GM21786 (cell line): ENCODE measurements around the gene P2RX1.
"Not testable (repeated sequence)": the region's sequence is repeated elsewhere in the genome, so short reads cannot be mapped to it uniquely, and the experiment has no call there.

Experiments used
- ATAC-seq: cut with Tn5 transposase; IDR thresholded peaks from one replicate; pipeline ENCODE4 v1.9.1; 2021; ENCODE audit not compliant: unreplicated experiment

Gene P2RX1

GRCh38 chr17:3952186-3952585 lies 35.9 kb upstream of the P2RX1 start:
- ATAC-seq = no peak

DNA sequence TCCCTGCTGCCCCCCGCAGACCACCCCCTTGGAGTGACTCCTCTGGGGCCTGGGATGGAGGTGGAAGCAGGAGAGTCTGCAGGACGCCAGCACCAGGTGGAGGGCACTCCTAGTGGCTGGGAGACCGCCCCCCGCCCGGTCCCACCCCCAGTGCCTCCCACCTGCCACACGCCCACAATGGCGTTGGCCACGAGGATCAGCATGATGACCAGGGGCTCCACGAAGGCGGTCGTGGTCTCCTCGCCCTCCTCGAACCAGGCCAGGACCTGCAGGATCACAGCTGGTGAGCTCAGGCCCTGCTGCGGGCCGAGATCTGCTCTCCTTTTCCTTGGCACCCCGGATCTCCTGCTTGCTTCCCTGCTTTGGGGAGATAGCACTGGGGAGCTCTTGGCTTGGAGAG lies 35.2 kb upstream of the P2RX1 start:
- ATAC-seq = no peak

GRCh38 chr17:3951003-3951402 lies 34.7 kb upstream of the P2RX1 start:
- ATAC-seq = no peak

- no peak for ATAC-seq
Measured at GRCh38 chr17:3950584-3950983, 34.3 kb upstream of the P2RX1 start.

GRCh38 chr17:3949418-3949817 lies 33.2 kb upstream of the P2RX1 start:
- ATAC-seq = no peak

DNA sequence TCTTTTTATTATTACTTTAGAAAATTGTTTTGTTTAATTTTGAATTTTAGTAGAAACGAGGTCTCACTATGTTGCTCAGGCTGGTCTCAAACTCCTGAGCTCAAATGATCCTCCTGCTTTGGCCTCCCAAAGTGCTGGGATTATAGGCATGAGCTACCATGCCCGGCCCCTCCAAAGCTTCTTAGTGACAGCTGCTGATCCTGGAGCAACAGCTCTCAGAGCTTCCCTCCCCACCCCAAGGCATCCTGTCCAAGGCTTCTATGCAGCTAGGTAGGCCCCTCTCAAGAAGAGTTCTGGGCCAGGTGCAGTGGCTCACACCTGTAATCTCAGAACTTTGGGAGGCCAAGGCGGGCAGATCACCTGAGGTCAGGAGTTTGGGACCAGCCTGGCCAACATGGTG lies 32.3 kb upstream of the P2RX1 start:
- not testable (repeated sequence) for ATAC-seq

DNA sequence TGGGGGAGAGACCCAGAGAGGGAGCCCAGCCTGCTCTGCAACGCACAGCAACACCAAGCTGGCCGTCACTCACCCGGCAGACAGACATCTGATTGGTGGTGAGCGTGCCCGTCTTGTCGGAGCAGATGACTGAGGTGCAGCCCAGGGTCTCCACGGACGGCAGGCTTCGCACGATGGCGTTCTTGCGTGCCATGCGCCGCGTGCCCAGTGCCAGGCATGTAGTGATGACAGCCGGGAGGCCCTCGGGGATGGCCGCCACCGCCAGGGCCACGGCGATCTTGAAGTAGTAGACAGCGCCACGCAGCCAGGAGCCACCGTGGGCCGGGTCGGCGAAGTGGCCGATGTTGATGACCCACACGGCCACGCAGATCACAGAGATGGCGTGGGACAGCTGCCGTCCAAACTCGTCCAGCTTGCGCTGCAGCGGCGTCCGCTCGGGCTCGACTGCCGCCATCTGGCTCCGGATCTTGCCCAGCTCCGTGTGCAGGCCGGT lies 31.1 kb upstream of the P2RX1 start:
- ATAC-seq = no peak

GRCh38 chr17:3946711-3947235 lies 30.5 kb upstream of the P2RX1 start:
- ATAC-seq = no peak

GRCh38 chr17:3944485-3945388 lies 28.5 kb upstream of the P2RX1 start:
- no peak for ATAC-seq

DNA sequence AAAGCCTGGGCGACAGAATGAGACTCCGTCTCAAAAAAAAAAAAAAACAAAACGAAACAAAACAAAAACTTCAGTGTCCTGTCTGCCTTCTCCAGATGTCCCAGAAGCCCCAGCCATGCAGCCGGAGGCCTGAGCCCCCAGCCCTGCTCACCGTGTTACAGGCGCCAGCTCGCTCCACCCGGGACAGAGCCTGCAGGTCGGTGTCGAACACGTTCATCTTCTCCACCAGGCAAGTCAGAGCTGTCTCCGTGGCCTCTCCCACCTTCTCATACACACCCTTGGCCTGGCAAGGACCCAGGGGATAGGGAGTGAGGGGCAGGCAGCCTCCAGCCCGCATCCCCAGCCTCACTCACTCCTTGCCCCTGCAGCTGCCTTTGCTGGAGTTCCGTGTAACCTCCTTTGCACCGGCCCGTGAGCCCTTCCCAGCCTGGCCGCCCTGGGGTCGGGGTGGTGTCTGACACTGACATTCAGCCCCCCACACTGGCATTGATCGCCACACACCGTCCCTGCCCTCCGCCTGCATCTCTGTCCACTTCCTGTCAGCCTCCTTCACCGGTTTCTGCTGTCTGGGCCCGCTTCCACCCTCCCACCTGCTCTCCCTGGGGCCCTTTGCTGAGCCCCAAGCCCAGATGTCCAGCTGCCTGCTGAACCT lies 27.1 kb upstream of the P2RX1 start:
- ATAC-seq = no peak

GRCh38 chr17:3940965-3941698 lies 24.9 kb upstream of the P2RX1 start:
- no peak for ATAC-seq

DNA sequence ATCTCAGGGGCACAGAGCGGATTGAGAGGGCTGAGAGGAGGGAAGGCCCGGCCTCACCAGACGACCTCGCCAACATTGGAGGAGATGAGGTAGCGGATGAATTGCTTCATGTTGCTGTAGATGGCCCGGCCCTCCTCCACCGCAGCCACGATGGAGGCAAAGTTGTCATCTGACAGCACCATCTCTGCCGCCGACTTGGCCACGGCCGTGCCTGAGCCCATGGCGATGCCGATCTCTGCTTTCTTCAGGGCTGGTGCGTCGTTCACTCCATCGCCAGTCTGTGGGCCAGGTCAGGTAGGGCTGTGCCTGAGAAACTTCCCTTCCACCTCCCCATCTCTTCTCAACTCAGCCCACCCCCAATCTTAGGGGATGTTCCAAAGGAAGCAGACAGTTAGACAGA lies 21.1 kb upstream of the P2RX1 start:
- no peak for ATAC-seq

DNA sequence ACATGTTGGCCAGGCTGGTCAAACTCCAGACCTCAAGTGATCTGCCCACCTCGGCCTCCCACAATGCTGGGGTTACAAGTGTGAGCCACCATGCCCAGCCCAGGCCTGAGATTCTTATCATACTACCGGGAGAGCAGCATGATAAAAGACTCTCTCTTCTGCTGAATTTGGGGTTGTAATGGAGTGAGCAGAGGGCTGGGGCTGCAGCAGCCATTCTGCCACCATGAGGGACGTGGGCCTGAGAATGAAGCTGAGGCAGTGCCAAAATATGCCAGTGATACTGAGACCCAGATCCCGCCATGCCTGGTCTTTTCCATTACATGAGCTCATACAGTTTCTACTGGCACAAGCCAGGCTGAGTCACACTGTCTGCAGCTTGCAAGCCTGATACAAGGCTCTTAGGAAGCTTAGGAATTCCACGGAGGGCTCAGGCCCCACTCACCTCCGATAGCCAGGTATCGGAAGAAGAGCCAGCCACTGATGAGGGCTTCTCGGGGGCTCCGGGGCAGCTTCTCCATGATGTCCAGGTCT lies 19.6 kb upstream of the P2RX1 start:
- ATAC-seq = no peak

DNA sequence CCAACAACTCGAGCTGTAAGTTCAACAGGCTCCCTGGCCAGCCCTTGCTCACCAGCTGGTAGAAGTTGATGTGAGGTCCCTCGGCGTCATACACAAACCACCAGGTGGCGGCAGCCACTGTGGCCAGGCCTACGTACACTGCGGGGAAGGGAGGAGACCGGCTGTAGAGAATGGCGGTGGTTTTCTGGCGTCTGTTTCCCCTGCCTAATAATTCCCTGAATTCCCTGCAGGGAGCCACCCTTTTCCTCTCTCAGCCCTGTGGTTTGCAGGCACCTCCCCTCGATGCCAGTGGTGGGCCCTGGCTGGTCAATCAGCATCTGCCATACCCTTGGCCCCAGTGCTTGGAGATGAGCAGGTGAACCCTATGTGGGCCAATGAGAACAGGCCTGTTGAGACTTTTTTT lies 18.9 kb upstream of the P2RX1 start:
- no peak for ATAC-seq

GRCh38 chr17:3929764-3930163 lies 13.5 kb upstream of the P2RX1 start:
- ATAC-seq = no peak

GRCh38 chr17:3929181-3929580 lies 12.9 kb upstream of the P2RX1 start:
- no peak for ATAC-seq

DNA sequence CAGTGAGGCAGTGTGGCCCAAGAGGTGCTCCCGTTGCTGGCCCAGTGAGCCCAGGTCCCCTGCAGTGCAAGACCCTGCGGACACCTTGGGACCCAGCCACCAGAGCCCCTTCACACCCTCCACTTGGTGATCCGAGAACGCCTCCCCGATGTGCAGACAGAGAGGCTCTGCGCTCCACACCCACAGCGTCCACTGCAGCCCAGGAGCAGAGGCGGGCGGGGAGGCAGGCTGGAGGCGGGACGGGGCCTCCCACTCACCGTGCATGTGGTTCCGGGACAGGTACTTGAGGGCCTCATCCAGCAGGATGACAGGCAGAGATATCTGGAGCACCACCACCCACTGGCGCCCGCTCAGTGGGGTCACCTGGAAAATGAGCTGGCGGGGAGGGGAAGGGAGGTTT lies 12.1 kb upstream of the P2RX1 start:
- no peak for ATAC-seq

- no peak for ATAC-seq
Measured at GRCh38 chr17:3927628-3928340, 11.5 kb upstream of the P2RX1 start.

DNA sequence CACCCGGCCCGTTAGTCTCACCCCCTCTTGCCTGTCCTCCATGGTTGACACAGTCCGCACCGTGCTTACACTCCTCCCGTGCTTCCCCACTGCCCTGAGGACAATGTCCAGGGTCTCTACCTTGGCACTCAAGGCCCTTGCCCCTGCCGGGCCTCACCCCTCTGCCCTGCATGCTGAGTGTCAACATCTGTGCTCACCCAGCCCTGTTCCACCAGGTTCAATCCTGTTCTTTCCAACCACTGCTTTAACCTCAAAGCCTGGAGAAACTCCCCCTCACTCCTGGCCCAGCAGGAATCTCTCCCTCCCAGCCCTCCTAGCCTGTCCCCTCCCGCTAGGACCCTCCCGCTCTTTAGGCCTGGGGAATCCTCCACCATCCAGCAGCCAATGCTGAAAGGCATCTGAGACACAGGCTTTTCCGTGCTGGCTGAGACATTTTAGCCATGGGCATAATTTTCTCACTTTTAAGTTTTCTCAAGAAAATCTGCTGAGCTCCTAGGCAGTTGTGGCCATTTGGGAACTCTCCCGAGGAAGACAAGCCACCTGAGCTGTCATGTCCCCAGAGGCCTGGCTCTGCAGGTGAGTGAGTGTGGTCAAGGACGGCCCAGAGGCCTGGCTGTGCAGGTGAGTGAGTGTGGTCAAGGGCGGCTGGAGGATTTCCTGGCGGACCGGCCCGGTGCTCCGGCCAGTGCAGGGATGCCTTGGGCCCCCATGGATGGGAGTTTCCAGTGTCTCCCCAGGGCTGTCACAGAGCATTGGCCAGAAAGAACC lies 10.8 kb upstream of the P2RX1 start:
- ATAC-seq = no peak
